HG02588 (cell line): Measurements from ENCODE around the gene SBK1.
A peak's percentile ranks its signal among the peaks of the same experiment; 100 is the strongest.
"Not testable (repeated sequence)": the region's sequence is repeated elsewhere in the genome, so short reads cannot be mapped to it uniquely, and the experiment has no call there.

ENCODE experiments used
- ATAC-seq: cut with Tn5 transposase; IDR thresholded peaks from one replicate; pipeline ENCODE4 v1.9.1; 2021; ENCODE audit warnings: mild to moderate bottlenecking, moderate library complexity; ENCODE audit not compliant: unreplicated experiment

SBK1 gene

GRCh38 chr16:28291651-28292626 lies at the start of gene SBK1:
SBK1 (plus strand) TSS chr16:28292525; CDS start chr16:28317392, 24,867 bp downstream.
- ATAC-seq = peak; percentile 85

- not testable (repeated sequence) for ATAC-seq
These were observed 42.8 kb upstream of the SBK1 start for GRCh38 chr16:28249483-28249882.

GRCh38 chr16:28250999-28251398 lies 41.3 kb upstream of the SBK1 start:
- ATAC-seq = no peak

- no peak for ATAC-seq
These were observed 38.2 kb upstream of the SBK1 start for GRCh38 chr16:28254158-28254557.

- ATAC-seq = no peak
These were observed 36.5 kb upstream of the SBK1 start for GRCh38 chr16:28255838-28256237.

- no peak for ATAC-seq
These were observed 35.1 kb upstream of the SBK1 start for GRCh38 chr16:28257256-28257655.

GRCh38 chr16:28258567-28258966 lies 33.8 kb upstream of the SBK1 start:
- ATAC-seq = no peak

GRCh38 chr16:28259091-28259780 lies 33.1 kb upstream of the SBK1 start:
- ATAC-seq = no peak

- ATAC-seq = no peak
These were observed 32.6 kb upstream of the SBK1 start for GRCh38 chr16:28259781-28260150.

- no peak for ATAC-seq
These were observed 32.1 kb upstream of the SBK1 start for GRCh38 chr16:28260193-28260592.

GRCh38 chr16:28261942-28262341 lies 30.4 kb upstream of the SBK1 start:
- ATAC-seq = no peak

- no peak for ATAC-seq
These were observed 29.0 kb upstream of the SBK1 start for GRCh38 chr16:28263305-28263704.

- ATAC-seq = no peak
These were observed 27.7 kb upstream of the SBK1 start for GRCh38 chr16:28264656-28265055.

- ATAC-seq = no peak
These were observed 26.5 kb upstream of the SBK1 start for GRCh38 chr16:28265822-28266221.

- no peak for ATAC-seq
These were observed 25.0 kb upstream of the SBK1 start for GRCh38 chr16:28267356-28267755.

GRCh38 chr16:28273511-28273910 lies 18.8 kb upstream of the SBK1 start:
- no peak for ATAC-seq

GRCh38 chr16:28274676-28275075 lies 17.6 kb upstream of the SBK1 start:
- ATAC-seq = no peak

- no peak for ATAC-seq
These were observed 16.0 kb upstream of the SBK1 start for GRCh38 chr16:28276301-28276700.

GRCh38 chr16:28277537-28278388 lies 14.6 kb upstream of the SBK1 start:
- ATAC-seq = peak; percentile 57

- no peak for ATAC-seq
These were observed 13.3 kb upstream of the SBK1 start for GRCh38 chr16:28279006-28279405.
